Activated CD4-positive, alpha-beta T cell treated with anti-CD3 and anti-CD28 coated beads for 36 hours (primary cell): ENCODE results near the gene NLRP11. TPM values are rescaled to one million over a fixed set of nuclear protein-coding genes. Genes with fewer than 3 reads are reported as not detected.

Experiments used
- ATAC-seq: fragments of 200-7000 bp; cut with Tn5 transposase; one replicate; pipeline ENCODE4 v1.10.0; 2021; ENCODE audit warnings: mild to moderate bottlenecking, moderate library complexity
- CTCF ChIA-PET: fragments of 350-600 bp; sonication (Branson Sonifier 250); formaldehyde crosslinking; loops from one replicate; lab custom pipeline; 2021; ENCODE audit warnings: antibody characterized with exemption; lab: Charles Lee
- POLR2A ChIA-PET: fragments of 350-600 bp; sonication (Branson Sonifier 250); formaldehyde crosslinking; loops from one replicate; lab custom pipeline; 2021; ENCODE audit warnings: antibody characterized with exemption, inconsistent platforms; lab: Charles Lee
- DNase-seq: peaks from one replicate; pipeline ENCODE4 v3.0.0-alpha.2; 2020
- H3K27ac Mint-ChIP-seq: one replicate; pipeline ENCODE4 v1.8.0; 2021; ENCODE audit warnings: mixed read lengths
- H3K27me3 Mint-ChIP-seq: one replicate; pipeline ENCODE4 v1.8.0; 2021; ENCODE audit warnings: mixed read lengths
- H3K36me3 Mint-ChIP-seq: one replicate; pipeline ENCODE4 v1.8.0; 2021; ENCODE audit warnings: low read depth, mixed read lengths
- H3K4me1 Mint-ChIP-seq: one replicate; pipeline ENCODE4 v1.8.0; 2021; ENCODE audit warnings: mixed read lengths
- H3K4me3 Mint-ChIP-seq: one replicate; pipeline ENCODE4 v1.8.0; 2021; ENCODE audit warnings: mild to moderate bottlenecking, moderate library complexity, mixed read lengths
- H3K9me3 Mint-ChIP-seq: one replicate; pipeline ENCODE4 v1.8.0; 2021; ENCODE audit warnings: low read depth, mixed read lengths
- intact Hi-C, 2 experiments: fragments of 100-400 bp; cut with DNase I in 1 of 2; cut with micrococcal nuclease in 1 of 2; formaldehyde crosslinking; loops; one replicate each; pipeline versions ENCODE4 v1.14.2 to v1.15.1; 2022 to 2024; cut with DNase I, micrococcal nuclease
- total RNA-seq, 2 experiments: library from RNA; stranded (reverse); gene quantifications; one replicate each; pipeline ENCODE4 v1.2.3, GENCODE V29; 2021

Gene NLRP11
- total RNA-seq, 2 experiments from 2014 or later = 0.05 TPM

DNA sequence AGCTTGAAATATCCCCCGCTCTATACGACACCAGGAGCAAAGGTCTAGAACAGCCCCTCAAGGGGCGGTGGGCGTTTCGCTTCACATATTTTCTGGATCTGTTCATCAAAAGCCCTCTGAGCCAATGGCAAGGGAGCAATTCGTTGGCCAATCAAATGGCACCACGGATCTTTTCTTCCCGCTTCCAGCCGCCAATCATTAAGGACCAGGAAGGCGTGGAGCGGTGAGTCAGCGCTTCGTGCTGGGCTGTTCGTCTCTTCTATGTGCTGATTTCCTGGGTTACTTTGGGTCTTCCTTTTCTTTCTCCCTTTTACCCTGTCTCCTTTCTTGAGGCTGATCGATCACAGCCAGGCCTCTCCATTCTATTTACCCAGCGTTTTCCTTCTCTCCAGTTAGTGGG lies 4.5 kb upstream of the NLRP11 start, which contains the start of gene NLRP4:
TSS of gene NLRP4 (plus strand) at position 201 of the 400 bp plus-strand sequence. CDS start 15,541 bp downstream, outside the sequence.
- Mint-ChIP-seq H3K27me3 (no peaks in the 10 kb centered on the region), H3K4me3 (no peak within 1 kb of the TSS), H3K4me1 (no peaks in the 10 kb centered on the region), H3K36me3 (no peaks in the 10 kb centered on the region), H3K27ac (no peak within 1 kb of the TSS), H3K9me3 (peaks cover 7% of the 10 kb centered on the region)
- POLR2A ChIA-PET = no interaction called here
- DNase-seq (no peak), ATAC-seq (no peak)
- CTCF ChIA-PET = no interaction called here
- intact Hi-C loops = no loop called here

GRCh38 chr19:55832676-55833075 lies 877 bp upstream of the NLRP11 start:
- CTCF ChIA-PET = no interaction called here
- ATAC-seq (no peak), DNase-seq (no peak)
- peaks cover 2% of the 10 kb centered on the region for H3K27me3 Mint-ChIP-seq
- POLR2A ChIA-PET = no interaction called here
- H3K4me3 Mint-ChIP-seq = no peak overlapping the region
- H3K36me3 Mint-ChIP-seq = no peaks in the 10 kb centered on the region
- no peaks in the 10 kb centered on the region for H3K4me1 Mint-ChIP-seq
- intact Hi-C loops = no loop called here
- H3K9me3 Mint-ChIP-seq = peaks cover 7% of the 10 kb centered on the region
- H3K27ac Mint-ChIP-seq = no peak overlapping the region

GRCh38 chr19:55830656-55831055 lies 1.1 kb downstream of the NLRP11 start:
- ChIA-PET POLR2A (no interaction called here), CTCF (no interaction called here)
- Mint-ChIP-seq H3K4me3 (no peak overlapping the region), H3K27me3 (peaks cover 2% of the 10 kb centered on the region), H3K27ac (no peak overlapping the region), H3K36me3 (no peaks in the 10 kb centered on the region), H3K9me3 (no peaks in the 10 kb centered on the region), H3K4me1 (no peaks in the 10 kb centered on the region)
- ATAC-seq (no peak), DNase-seq (no peak)
- intact Hi-C loops = no loop called here

DNA sequence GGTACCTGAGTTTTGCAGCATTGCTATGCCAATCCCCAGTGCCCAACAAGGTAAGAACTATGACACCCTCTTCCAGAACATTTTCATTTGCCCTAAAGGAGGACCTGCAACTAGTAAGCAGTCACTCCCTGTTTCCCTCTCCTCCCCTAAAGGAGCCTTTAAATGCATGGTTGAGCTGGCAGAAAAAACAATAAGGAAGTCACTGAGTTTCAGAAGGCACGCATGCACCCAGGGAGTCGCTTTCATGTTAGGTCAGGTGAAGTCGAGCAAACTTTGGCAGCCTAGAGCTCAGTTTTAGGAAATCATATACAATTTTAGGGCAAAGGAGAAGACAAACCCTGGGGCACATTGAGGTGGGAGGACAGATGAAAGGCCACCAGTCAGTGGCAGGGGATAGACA lies 11.8 kb downstream of the NLRP11 start:
- Mint-ChIP-seq H3K4me3 (no peak overlapping the region), H3K36me3 (no peaks in the 10 kb centered on the region), H3K9me3 (no peaks in the 10 kb centered on the region), H3K4me1 (no peaks in the 10 kb centered on the region), H3K27ac (no peak overlapping the region), H3K27me3 (no peaks in the 10 kb centered on the region)
- intact Hi-C loops = no loop called here
- CTCF ChIA-PET = no interaction called here
- POLR2A ChIA-PET = no interaction called here
- ATAC-seq (no peak), DNase-seq (no peak)

GRCh38 chr19:55813906-55814305 lies 17.9 kb downstream of the NLRP11 start:
- ATAC-seq (no peak), DNase-seq (no peak)
- Mint-ChIP-seq H3K4me1 (peaks cover 4% of the 10 kb centered on the region), H3K4me3 (no peak overlapping the region), H3K27me3 (peaks cover 10% of the 10 kb centered on the region), H3K27ac (no peak overlapping the region), H3K36me3 (no peaks in the 10 kb centered on the region), H3K9me3 (peaks cover 3% of the 10 kb centered on the region)
- ChIA-PET POLR2A (no interaction called here), CTCF (interaction anchor here (0.8 kb wide), 1 partner anchor 708 kb away, joined by 3 read pairs; no protein-coding TSS in a partner anchor)
- intact Hi-C loops = no loop called here

DNA sequence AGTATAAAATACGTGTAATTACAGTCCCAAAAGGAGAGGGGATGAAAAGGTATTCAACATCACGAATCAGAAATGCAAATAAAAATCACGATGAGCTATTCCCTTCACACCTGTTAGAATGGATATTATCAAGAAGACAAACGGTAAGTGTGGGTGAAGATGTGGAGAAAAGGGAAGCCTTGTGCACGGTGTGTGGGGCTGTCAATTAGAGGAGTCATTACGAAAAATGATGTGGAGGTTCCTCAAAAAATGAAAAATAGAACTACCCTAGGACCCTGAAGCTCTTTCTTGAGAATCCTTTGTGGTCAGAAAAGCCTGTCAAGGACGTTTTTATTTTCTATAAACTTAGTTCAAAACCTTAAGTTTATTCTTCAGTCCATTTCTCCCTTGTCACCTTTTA lies 19.4 kb downstream of the NLRP11 start:
- Mint-ChIP-seq H3K27me3 (peaks cover 10% of the 10 kb centered on the region), H3K27ac (no peak overlapping the region), H3K36me3 (no peaks in the 10 kb centered on the region), H3K4me1 (peaks cover 4% of the 10 kb centered on the region), H3K4me3 (no peak overlapping the region), H3K9me3 (peaks cover 5% of the 10 kb centered on the region)
- ATAC-seq (no peak), DNase-seq (no peak)
- POLR2A ChIA-PET = no interaction called here
- CTCF ChIA-PET = no interaction called here
- intact Hi-C loops = no loop called here

GRCh38 chr19:55811340-55811739 lies 20.5 kb downstream of the NLRP11 start:
- intact Hi-C loops = no loop called here
- peaks cover 12% of the 10 kb centered on the region for H3K27me3 Mint-ChIP-seq
- no peak overlapping the region for H3K4me3 Mint-ChIP-seq
- H3K4me1 Mint-ChIP-seq = peaks cover 4% of the 10 kb centered on the region
- no peak overlapping the region for H3K27ac Mint-ChIP-seq
- ChIA-PET CTCF (interaction anchor here (1.2 to 1.6 kb wide), 2 partner anchors 12 to 179 kb away, joined by 4 to 10 read pairs; no protein-coding TSS in a partner anchor), POLR2A (no interaction called here)
- DNase-seq (no peak), ATAC-seq (no peak)
- H3K36me3 Mint-ChIP-seq = no peaks in the 10 kb centered on the region
- peaks cover 10% of the 10 kb centered on the region for H3K9me3 Mint-ChIP-seq

DNA sequence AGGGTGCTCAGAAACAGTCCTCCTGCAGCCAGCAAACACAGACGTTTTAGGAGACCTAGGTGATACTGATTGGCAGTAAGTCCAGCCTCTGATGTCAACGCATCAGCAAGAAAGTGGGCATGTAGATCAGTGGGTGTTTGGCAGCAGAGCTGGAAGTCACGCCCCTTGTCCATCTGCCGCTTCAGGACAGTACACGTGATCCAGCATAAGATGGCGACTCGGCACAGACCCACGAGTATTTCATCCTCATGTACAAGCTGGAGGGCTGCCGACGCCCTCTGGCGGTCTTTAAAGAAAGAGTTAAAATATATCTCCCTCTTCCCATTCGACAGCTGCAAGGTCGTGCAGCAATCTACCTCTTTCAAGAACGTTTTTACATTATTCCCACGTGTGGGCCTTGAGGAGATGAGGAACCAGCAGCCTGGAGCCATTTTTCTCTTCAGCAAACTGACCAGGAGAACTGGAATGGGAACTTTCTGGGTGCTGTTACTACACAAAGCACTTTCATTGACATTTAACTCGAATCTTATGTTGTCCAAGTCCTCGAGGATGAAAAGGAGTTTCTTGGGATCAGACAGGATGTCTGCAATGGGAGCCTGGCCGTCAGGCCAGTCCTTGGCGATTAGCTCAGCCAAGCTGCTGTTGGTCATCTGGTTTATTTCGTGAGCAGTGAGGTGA lies 22.3 kb downstream of the NLRP11 start:
- Mint-ChIP-seq H3K4me1 (peaks cover 4% of the 10 kb centered on the region), H3K4me3 (no peak overlapping the region), H3K27me3 (peaks cover 15% of the 10 kb centered on the region), H3K36me3 (no peaks in the 10 kb centered on the region), H3K27ac (no peak overlapping the region), H3K9me3 (peaks cover 15% of the 10 kb centered on the region)
- ATAC-seq = peak; percentile 97
- intact Hi-C loops = loop anchor here in 1 of 2 experiments (2.0 to 5.0 kb wide), 2 partner anchors 107 to 293 kb away; no protein-coding TSS in a partner anchor
- POLR2A ChIA-PET = no interaction called here
- peak; percentile 71 for DNase-seq
- CTCF ChIA-PET = interaction anchor here (0.6 to 1.6 kb wide), 4 partner anchors 15 to 818 kb away, joined by 3 to 10 read pairs (median 4); no protein-coding TSS in a partner anchor

- Mint-ChIP-seq H3K4me1 (no peaks in the 10 kb centered on the region), H3K27ac (no peak overlapping the region), H3K4me3 (no peak overlapping the region), H3K9me3 (peaks cover 14% of the 10 kb centered on the region), H3K27me3 (peaks cover 15% of the 10 kb centered on the region), H3K36me3 (no peaks in the 10 kb centered on the region)
- ChIA-PET POLR2A (no interaction called here), CTCF (interaction anchor here (0.6 kb wide), 1 partner anchor 315 kb away, joined by 3 read pairs; no protein-coding TSS in a partner anchor)
- intact Hi-C loops = no loop called here
- no peak for ATAC-seq
- DNase-seq = no peak
These were observed 29.5 kb downstream of the NLRP11 start for GRCh38 chr19:55802281-55802680.

- intact Hi-C loops = no loop called here
- Mint-ChIP-seq H3K36me3 (no peaks in the 10 kb centered on the region), H3K4me1 (no peaks in the 10 kb centered on the region), H3K27me3 (peaks cover 15% of the 10 kb centered on the region), H3K4me3 (no peak overlapping the region), H3K9me3 (peaks cover 10% of the 10 kb centered on the region), H3K27ac (no peak overlapping the region)
- no peak for DNase-seq
- POLR2A ChIA-PET = no interaction called here
- ATAC-seq = no peak
- CTCF ChIA-PET = interaction anchor here (0.6 kb wide), 1 partner anchor 314 kb away, joined by 3 read pairs; no protein-coding TSS in a partner anchor
These were observed 30.4 kb downstream of the NLRP11 start for GRCh38 chr19:55801416-55801815.

DNA sequence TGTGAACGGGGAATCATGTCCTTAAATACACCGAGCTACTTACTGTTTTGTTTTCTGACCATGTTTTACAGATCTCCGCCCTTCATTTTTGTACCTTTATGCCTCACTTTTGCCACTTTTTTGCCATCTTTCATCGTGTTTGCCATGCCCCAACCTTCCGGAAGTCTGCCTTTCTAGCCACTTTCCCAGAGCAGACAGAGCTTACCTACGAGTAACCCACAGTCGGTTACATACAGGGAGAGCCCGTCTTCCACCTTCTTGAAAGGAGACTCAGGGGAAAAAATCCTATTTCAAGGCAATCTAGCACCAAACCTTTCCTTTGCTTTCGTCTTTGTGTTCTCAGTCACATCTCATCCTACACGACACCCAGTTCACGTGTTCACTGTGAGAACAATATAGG lies 36.8 kb downstream of the NLRP11 start:
- ChIA-PET POLR2A (no interaction called here), CTCF (interaction anchor here (1.0 to 1.3 kb wide), 2 partner anchors 13 to 14 kb away, joined by 3 to 4 read pairs; no protein-coding TSS in a partner anchor)
- no peak for DNase-seq
- intact Hi-C loops = no loop called here
- Mint-ChIP-seq H3K27me3 (peaks cover 12% of the 10 kb centered on the region), H3K36me3 (no peaks in the 10 kb centered on the region), H3K27ac (no peak overlapping the region), H3K4me1 (no peaks in the 10 kb centered on the region), H3K9me3 (peaks cover 1% of the 10 kb centered on the region), H3K4me3 (no peak overlapping the region)
- ATAC-seq = no peak

DNA sequence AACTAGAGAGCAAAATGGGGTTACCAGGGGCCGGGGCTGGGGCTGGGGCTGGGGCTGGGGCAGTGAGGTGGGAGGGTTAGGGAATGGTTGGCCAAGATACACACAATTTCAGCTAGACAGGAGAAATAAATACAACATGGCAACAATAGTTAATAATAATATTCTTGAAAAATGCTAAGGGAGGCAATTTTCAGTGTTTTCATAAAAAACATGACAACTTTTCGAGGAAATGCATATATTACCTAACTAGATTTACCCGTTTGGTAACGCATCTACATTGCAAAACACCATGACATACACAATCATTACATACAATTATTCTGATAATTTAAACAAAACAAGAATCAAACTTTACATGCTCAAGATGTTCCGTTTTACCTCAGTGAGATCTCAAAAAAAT lies 50.7 kb downstream of the NLRP11 start:
- ATAC-seq (no peak), DNase-seq (no peak)
- POLR2A ChIA-PET = no interaction called here
- intact Hi-C loops = no loop called here
- Mint-ChIP-seq H3K36me3 (no peaks in the 10 kb centered on the region), H3K9me3 (no peaks in the 10 kb centered on the region), H3K4me3 (no peak overlapping the region), H3K4me1 (no peaks in the 10 kb centered on the region), H3K27me3 (peaks cover 18% of the 10 kb centered on the region), H3K27ac (no peak overlapping the region)
- CTCF ChIA-PET = no interaction called here
